Measurements from ENCODE around the gene SPAAR.

SPAAR gene

GRCh38 chr9:35942286-35942685 is 33.0 kb downstream of the SPAAR start:
- Histone ChIP-seq H3K9me2 (replicated peaks; ENCODE audit: insufficient read depth, low read length) (no peaks in the 10 kb centered on the region), H3K9me3 (replicated peaks; ENCODE audit: insufficient read depth, low read length) (no peaks in the 10 kb centered on the region), H3K27me3 (replicated peaks; ENCODE audit: insufficient read depth, low read length) (no peaks in the 10 kb centered on the region), H3K4me1 (ENCODE audit: low read length) (peaks cover 28% of the 10 kb centered on the region), H3K27ac (ENCODE audit: low read length) (no peak overlapping the region), H3K4me3 (ENCODE audit: low read length) (no peak overlapping the region), H3K36me3 (replicated peaks; ENCODE audit: insufficient read depth, low read length) (no peaks in the 10 kb centered on the region), H3K4me2 (ENCODE audit: low read depth, low read length) (no peak overlapping the region), H4K20me1 (ENCODE audit: insufficient read depth, low read length) (no peaks in the 10 kb centered on the region), H3K79me2 (ENCODE audit: low read length) (no peaks in the 10 kb centered on the region), H3K9ac (ENCODE audit: low read length) (no peak overlapping the region), H3F3A (ENCODE audit: insufficient read depth, low read length) (peaks cover 16% of the 10 kb centered on the region), H2AFZ (ENCODE audit: low read length) (no peak overlapping the region)
- TF ChIP-seq CTCF (IDR thresholded peaks at IDR 0.05; ENCODE audit: low read length): no peak
- TF ChIP-seq EZH2 (optimal IDR thresholded peaks at IDR 0.05; ENCODE audit: low read depth, low read length): no peak
- TF ChIP-seq EZH2phosphoT487 (IDR thresholded peaks at IDR 0.05; ENCODE audit: low read length): no peak
- no peak for DNase-seq

GRCh38 chr9:35944173-35944572 is 34.9 kb downstream of the SPAAR start:
- no peaks in the 10 kb centered on the region for H3K9me2 ChIP-seq (replicated peaks; ENCODE audit: insufficient read depth, low read length)

GRCh38 chr9:35944841-35945240 is 35.6 kb downstream of the SPAAR start:
- peaks cover 14% of the 10 kb centered on the region for H3F3A ChIP-seq (ENCODE audit: insufficient read depth, low read length)
- no peaks in the 10 kb centered on the region for H3K79me2 ChIP-seq (ENCODE audit: low read length)
- no peak overlapping the region for H3K4me2 ChIP-seq (ENCODE audit: low read depth, low read length)
- no peak for DNase-seq
- H3K36me3 ChIP-seq (replicated peaks; ENCODE audit: insufficient read depth, low read length): no peaks in the 10 kb centered on the region
- peaks cover 18% of the 10 kb centered on the region for H3K4me1 ChIP-seq (ENCODE audit: low read length)
- no peaks in the 10 kb centered on the region for H4K20me1 ChIP-seq (ENCODE audit: insufficient read depth, low read length)
- H2AFZ ChIP-seq (ENCODE audit: low read length): 0 out of 2 replicates have a peak overlapping the region, but pooled peaks have one; percentile 40
- H3K27me3 ChIP-seq (replicated peaks; ENCODE audit: insufficient read depth, low read length): no peaks in the 10 kb centered on the region
- H3K27ac ChIP-seq (ENCODE audit: low read length): no peak overlapping the region
- TF ChIP-seq EZH2phosphoT487 (IDR thresholded peaks at IDR 0.05; ENCODE audit: low read length): no peak
- no peak for TF ChIP-seq EZH2 (optimal IDR thresholded peaks at IDR 0.05; ENCODE audit: low read depth, low read length)
- no peak for TF ChIP-seq CTCF (IDR thresholded peaks at IDR 0.05; ENCODE audit: low read length)
- H3K9me3 ChIP-seq (replicated peaks; ENCODE audit: insufficient read depth, low read length): no peaks in the 10 kb centered on the region
- H3K4me3 ChIP-seq (ENCODE audit: low read length): no peak overlapping the region
- H3K9ac ChIP-seq (ENCODE audit: low read length): no peak overlapping the region
- H3K9me2 ChIP-seq (replicated peaks; ENCODE audit: insufficient read depth, low read length): no peaks in the 10 kb centered on the region

More at GRCh38 chr9:35944173-35944572, 34.9 kb downstream of the SPAAR start:
- H4K20me1 ChIP-seq (ENCODE audit: insufficient read depth, low read length): no peaks in the 10 kb centered on the region
- no peak overlapping the region for H3K4me3 ChIP-seq (ENCODE audit: low read length)
- H3K27me3 ChIP-seq (replicated peaks; ENCODE audit: insufficient read depth, low read length): no peaks in the 10 kb centered on the region
- H3K4me2 ChIP-seq (ENCODE audit: low read depth, low read length): no peak overlapping the region
- TF ChIP-seq EZH2 (optimal IDR thresholded peaks at IDR 0.05; ENCODE audit: low read depth, low read length) (no peak), CTCF (IDR thresholded peaks at IDR 0.05; ENCODE audit: low read length) (no peak), EZH2phosphoT487 (IDR thresholded peaks at IDR 0.05; ENCODE audit: low read length) (no peak)
- no peak overlapping the region for H3K27ac ChIP-seq (ENCODE audit: low read length)
- no peak for DNase-seq
- peaks cover 16% of the 10 kb centered on the region for H3F3A ChIP-seq (ENCODE audit: insufficient read depth, low read length)
- peaks cover 24% of the 10 kb centered on the region for H3K4me1 ChIP-seq (ENCODE audit: low read length)
- no peaks in the 10 kb centered on the region for H3K79me2 ChIP-seq (ENCODE audit: low read length)
- H2AFZ ChIP-seq (ENCODE audit: low read length): no peak overlapping the region
- no peaks in the 10 kb centered on the region for H3K36me3 ChIP-seq (replicated peaks; ENCODE audit: insufficient read depth, low read length)
- H3K9ac ChIP-seq (ENCODE audit: low read length): no peak overlapping the region
- no peaks in the 10 kb centered on the region for H3K9me3 ChIP-seq (replicated peaks; ENCODE audit: insufficient read depth, low read length)
